ENCODE measurements around the gene SKP2. TPM values are rescaled to one million over a fixed set of nuclear protein-coding genes. Genes with fewer than 3 reads are reported as not detected.

SKP2 gene
- polyA plus RNA-seq (2013, experiment 1 of 2) = 157 TPM
- 157 TPM for polyA plus RNA-seq (2013, experiment 2 of 2)

DNA sequence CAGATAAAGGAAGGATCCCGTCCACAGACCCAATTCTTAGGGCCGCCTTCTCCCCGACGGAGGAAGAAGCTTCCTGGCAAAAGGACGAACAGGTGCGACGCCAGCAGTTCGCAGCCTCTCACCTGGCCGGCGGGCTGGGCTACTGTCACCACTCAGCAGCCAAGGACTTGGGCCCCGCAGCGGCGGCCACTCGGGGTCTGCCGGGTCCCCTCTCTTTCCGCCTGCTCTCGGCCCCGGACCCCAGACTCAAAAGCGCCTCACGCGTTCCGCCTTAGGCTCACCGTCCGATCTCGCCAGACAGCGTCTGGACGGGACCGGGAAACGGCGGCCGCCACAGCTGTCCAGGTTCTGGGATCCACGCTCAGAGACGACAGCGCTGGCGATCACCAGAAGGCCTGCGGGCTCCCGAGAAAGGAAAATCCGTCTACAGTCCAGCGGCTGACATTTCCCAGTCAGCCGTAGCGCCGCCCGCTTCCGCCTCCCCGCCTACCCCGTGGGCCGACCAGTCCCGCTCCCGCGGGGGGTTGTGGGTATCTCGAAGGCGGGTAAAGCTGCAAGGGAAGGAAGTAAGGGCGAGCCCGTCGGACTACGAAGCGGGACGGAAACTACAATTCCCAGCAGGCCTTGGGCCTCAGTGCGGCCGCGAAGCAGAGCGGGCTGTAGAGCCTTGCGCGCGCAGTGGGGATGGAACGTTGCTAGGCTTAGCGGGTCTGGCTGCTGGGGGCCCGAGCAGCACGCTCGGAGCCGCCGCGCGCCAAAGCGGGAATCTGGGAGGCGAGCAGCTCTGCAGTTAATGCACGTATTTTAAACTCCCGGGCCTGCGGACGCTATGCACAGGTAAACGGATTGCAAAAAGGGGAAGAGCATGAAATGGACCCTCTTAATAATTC, at the start of gene SKP2, which contains the start of gene LMBRD2:
TSS of gene SKP2 (plus strand) at position 678 of the 890 bp plus-strand sequence. CDS start at position 830, 152 bp downstream.
TSS of gene LMBRD2 (minus strand) at position 454 of the 890 bp plus-strand sequence. CDS start 8,538 bp downstream, outside the sequence.
- H3K27me3 ChIP-seq (ENCODE audit: insufficient read depth, low read length, poor library complexity) = no peaks in the 10 kb centered on the region
- H3K56ac ChIP-seq (ENCODE audit: low read length) = peak within 1 kb of the TSS; percentile 93
- peaks cover 2% of the 10 kb centered on the region for H3K36me3 ChIP-seq (ENCODE audit: control insufficient read depth, insufficient read depth, low read length)
- H3K27ac ChIP-seq (ENCODE audit: low read depth, low read length) = peak within 1 kb of the TSS; percentile 27
- peak within 1 kb of the TSS; percentile 59 for H3K23ac ChIP-seq (ENCODE audit: low read length)
- WGBS (ENCODE audit: extremely low coverage, insufficient coverage, low lambda C conversion rate) = no CpG with 5 or more reads among the region's 81 CpGs
- H3K79me2 ChIP-seq (ENCODE audit: control insufficient read depth, insufficient read depth, low read length) = peaks cover 29% of the 10 kb centered on the region
- H3K18ac ChIP-seq (ENCODE audit: low read length) = peak within 1 kb of the TSS; percentile 52
- no peak within 1 kb of the TSS for H4K8ac ChIP-seq (ENCODE audit: low read depth, low read length)
- H2BK5ac ChIP-seq (ENCODE audit: low read length) = peak within 1 kb of the TSS; percentile 52
- peak within 1 kb of the TSS; percentile 98 for H3K9ac ChIP-seq (ENCODE audit: low read length)
- H2BK120ac ChIP-seq (ENCODE audit: low read depth, low read length) = no peak within 1 kb of the TSS
- no peak within 1 kb of the TSS for H2BK15ac ChIP-seq (replicated peaks; ENCODE audit: low read depth)
- peak; percentile 99 for DNase-seq
- peaks cover 9% of the 10 kb centered on the region for H3K79me1 ChIP-seq (ENCODE audit: low read length)
- peak within 1 kb of the TSS; percentile 77 for H3K4me2 ChIP-seq (ENCODE audit: low read length)
- H3K4ac ChIP-seq (ENCODE audit: low read depth, low read length) = peak within 1 kb of the TSS; percentile 60
- peaks cover 11% of the 10 kb centered on the region for H3K4me1 ChIP-seq (ENCODE audit: control insufficient read depth, low read depth, low read length)
- H2AK5ac ChIP-seq (ENCODE audit: low read length) = no peak within 1 kb of the TSS
- H4K5ac ChIP-seq (ENCODE audit: low read length) = no peak within 1 kb of the TSS
- H3K4me3 ChIP-seq (ENCODE audit: low read length) = peak within 1 kb of the TSS; percentile 97

DNA sequence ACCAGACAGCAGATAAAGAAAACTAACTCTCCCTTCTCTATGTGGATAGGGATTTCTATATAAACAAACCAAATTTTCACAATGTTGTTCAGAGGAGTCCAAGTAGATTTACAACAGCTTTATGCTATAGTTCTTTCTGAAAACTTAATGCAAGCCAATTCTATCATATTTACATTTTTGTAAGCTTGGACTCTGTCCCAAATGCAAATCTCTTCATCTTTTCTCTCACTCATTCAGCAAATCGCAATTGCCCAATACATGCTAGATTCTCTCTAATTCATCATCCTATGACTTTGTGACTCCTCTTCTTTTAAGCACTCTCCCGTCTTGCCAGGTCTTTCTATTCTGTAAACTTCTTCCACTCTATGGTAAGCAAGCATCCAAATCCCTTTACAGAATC, 46.1 kb upstream of the SKP2 start:
- no peak for DNase-seq
- H4K8ac ChIP-seq (ENCODE audit: low read depth, low read length) = no peak overlapping the region
- no peak overlapping the region for H3K4ac ChIP-seq (ENCODE audit: low read depth, low read length)
- no peak overlapping the region for H2BK15ac ChIP-seq (replicated peaks; ENCODE audit: low read depth)
- H4K5ac ChIP-seq (ENCODE audit: low read length) = no peak overlapping the region
- no peak overlapping the region for H3K18ac ChIP-seq (ENCODE audit: low read length)
- no peak overlapping the region for H2AK5ac ChIP-seq (ENCODE audit: low read length)
- H3K23ac ChIP-seq (ENCODE audit: low read length) = no peak overlapping the region
- no peaks in the 10 kb centered on the region for H3K27me3 ChIP-seq (ENCODE audit: insufficient read depth, low read length, poor library complexity)
- no peaks in the 10 kb centered on the region for H3K4me1 ChIP-seq (ENCODE audit: control insufficient read depth, low read depth, low read length)
- no peak overlapping the region for H3K4me2 ChIP-seq (ENCODE audit: low read length)
- no peak overlapping the region for H2BK120ac ChIP-seq (ENCODE audit: low read depth, low read length)
- H3K36me3 ChIP-seq (ENCODE audit: control insufficient read depth, insufficient read depth, low read length) = no peaks in the 10 kb centered on the region
- H3K4me3 ChIP-seq (ENCODE audit: low read length) = no peak overlapping the region
- no peaks in the 10 kb centered on the region for H3K79me1 ChIP-seq (ENCODE audit: low read length)
- no peak overlapping the region for H3K56ac ChIP-seq (ENCODE audit: low read length)
- no peaks in the 10 kb centered on the region for H3K79me2 ChIP-seq (ENCODE audit: control insufficient read depth, insufficient read depth, low read length)
- H3K9ac ChIP-seq (ENCODE audit: low read length) = no peak overlapping the region
- no peak overlapping the region for H3K27ac ChIP-seq (ENCODE audit: low read depth, low read length)
- WGBS (ENCODE audit: extremely low coverage, insufficient coverage, low lambda C conversion rate) = no CpG with 5 or more reads among the region's 2 CpGs
- no peak overlapping the region for H2BK5ac ChIP-seq (ENCODE audit: low read length)

GRCh38 chr5:36108758-36109460, 43.0 kb upstream of the SKP2 start:
- H3K4me3 ChIP-seq (ENCODE audit: low read length) = no peak overlapping the region

DNA sequence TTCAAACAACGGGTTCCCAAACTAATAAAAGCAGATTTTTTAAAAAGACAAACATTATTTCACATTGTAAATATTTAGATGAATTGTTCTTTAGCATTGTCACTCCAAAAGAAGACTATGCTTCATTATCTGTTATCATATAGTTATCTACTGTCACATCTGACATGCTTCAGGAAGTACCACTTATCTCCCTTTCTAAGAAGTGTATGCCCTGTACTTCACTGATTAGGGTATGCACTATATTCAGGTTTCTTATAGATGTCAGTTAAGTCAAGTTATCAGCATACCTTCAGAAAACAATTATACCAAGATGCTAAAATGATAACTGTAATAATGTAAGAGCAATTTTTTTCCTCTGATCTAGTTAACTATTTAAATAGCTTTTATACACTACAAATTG, 40.7 kb upstream of the SKP2 start:
- H3K27me3 ChIP-seq (ENCODE audit: insufficient read depth, low read length, poor library complexity) = no peaks in the 10 kb centered on the region
- peak; percentile 55 for DNase-seq
- H3K79me2 ChIP-seq (ENCODE audit: control insufficient read depth, insufficient read depth, low read length) = no peaks in the 10 kb centered on the region
- no peak overlapping the region for H3K4me2 ChIP-seq (ENCODE audit: low read length)
- no peak overlapping the region for H4K5ac ChIP-seq (ENCODE audit: low read length)
- H3K4me1 ChIP-seq (ENCODE audit: control insufficient read depth, low read depth, low read length) = no peaks in the 10 kb centered on the region
- H4K8ac ChIP-seq (ENCODE audit: low read depth, low read length) = no peak overlapping the region
- no peak overlapping the region for H3K4ac ChIP-seq (ENCODE audit: low read depth, low read length)
- no CpG with 5 or more reads among the region's 1 CpG for WGBS (ENCODE audit: extremely low coverage, insufficient coverage, low lambda C conversion rate)
- no peak overlapping the region for H3K23ac ChIP-seq (ENCODE audit: low read length)
- H3K18ac ChIP-seq (ENCODE audit: low read length) = no peak overlapping the region
- no peaks in the 10 kb centered on the region for H3K36me3 ChIP-seq (ENCODE audit: control insufficient read depth, insufficient read depth, low read length)
- no peaks in the 10 kb centered on the region for H3K79me1 ChIP-seq (ENCODE audit: low read length)
- H2BK120ac ChIP-seq (ENCODE audit: low read depth, low read length) = no peak overlapping the region
- H2BK5ac ChIP-seq (ENCODE audit: low read length) = no peak overlapping the region
- no peak overlapping the region for H3K56ac ChIP-seq (ENCODE audit: low read length)
- no peak overlapping the region for H2AK5ac ChIP-seq (ENCODE audit: low read length)
- H3K27ac ChIP-seq (ENCODE audit: low read depth, low read length) = no peak overlapping the region
- H3K4me3 ChIP-seq (ENCODE audit: low read length) = no peak overlapping the region
- no peak overlapping the region for H3K9ac ChIP-seq (ENCODE audit: low read length)
- no peak overlapping the region for H2BK15ac ChIP-seq (replicated peaks; ENCODE audit: low read depth)

More at GRCh38 chr5:36108758-36109460, 43.0 kb upstream of the SKP2 start:
- no peaks in the 10 kb centered on the region for H3K27me3 ChIP-seq (ENCODE audit: insufficient read depth, low read length, poor library complexity)
- no peak overlapping the region for H3K4ac ChIP-seq (ENCODE audit: low read depth, low read length)
- H3K79me1 ChIP-seq (ENCODE audit: low read length) = no peaks in the 10 kb centered on the region
- WGBS (ENCODE audit: extremely low coverage, insufficient coverage, low lambda C conversion rate) = no CpG with 5 or more reads among the region's 3 CpGs
- no peak overlapping the region for H3K4me2 ChIP-seq (ENCODE audit: low read length)
- H3K56ac ChIP-seq (ENCODE audit: low read length) = no peak overlapping the region
- no peaks in the 10 kb centered on the region for H3K79me2 ChIP-seq (ENCODE audit: control insufficient read depth, insufficient read depth, low read length)
- H2BK120ac ChIP-seq (ENCODE audit: low read depth, low read length) = no peak overlapping the region
- H3K27ac ChIP-seq (ENCODE audit: low read depth, low read length) = no peak overlapping the region
- no peak overlapping the region for H4K8ac ChIP-seq (ENCODE audit: low read depth, low read length)
- H4K5ac ChIP-seq (ENCODE audit: low read length) = no peak overlapping the region
- H3K4me1 ChIP-seq (ENCODE audit: control insufficient read depth, low read depth, low read length) = no peaks in the 10 kb centered on the region
- H3K18ac ChIP-seq (ENCODE audit: low read length) = no peak overlapping the region
- H3K23ac ChIP-seq (ENCODE audit: low read length) = no peak overlapping the region
- H2BK15ac ChIP-seq (replicated peaks; ENCODE audit: low read depth) = no peak overlapping the region
- H2BK5ac ChIP-seq (ENCODE audit: low read length) = no peak overlapping the region
- no peak for DNase-seq
- H3K9ac ChIP-seq (ENCODE audit: low read length) = no peak overlapping the region
- no peaks in the 10 kb centered on the region for H3K36me3 ChIP-seq (ENCODE audit: control insufficient read depth, insufficient read depth, low read length)
- no peak overlapping the region for H2AK5ac ChIP-seq (ENCODE audit: low read length)

GRCh38 chr5:36125868-36126267, 26.0 kb upstream of the SKP2 start:
- H2BK15ac ChIP-seq (replicated peaks; ENCODE audit: low read depth) = no peak overlapping the region

More at GRCh38 chr5:36125868-36126267, 26.0 kb upstream of the SKP2 start:
- no peak overlapping the region for H2BK5ac ChIP-seq (ENCODE audit: low read length)
- no peak overlapping the region for H3K27ac ChIP-seq (ENCODE audit: low read depth, low read length)
- H3K79me2 ChIP-seq (ENCODE audit: control insufficient read depth, insufficient read depth, low read length) = no peaks in the 10 kb centered on the region
- H4K5ac ChIP-seq (ENCODE audit: low read length) = no peak overlapping the region
- H4K8ac ChIP-seq (ENCODE audit: low read depth, low read length) = no peak overlapping the region
- no peak overlapping the region for H3K4me2 ChIP-seq (ENCODE audit: low read length)
- no peak overlapping the region for H3K4me3 ChIP-seq (ENCODE audit: low read length)
- no peaks in the 10 kb centered on the region for H3K36me3 ChIP-seq (ENCODE audit: control insufficient read depth, insufficient read depth, low read length)
- no peak overlapping the region for H2AK5ac ChIP-seq (ENCODE audit: low read length)
- H3K18ac ChIP-seq (ENCODE audit: low read length) = no peak overlapping the region
- no peaks in the 10 kb centered on the region for H3K79me1 ChIP-seq (ENCODE audit: low read length)
- no peak overlapping the region for H3K56ac ChIP-seq (ENCODE audit: low read length)
- H3K23ac ChIP-seq (ENCODE audit: low read length) = no peak overlapping the region
- no peaks in the 10 kb centered on the region for H3K4me1 ChIP-seq (ENCODE audit: control insufficient read depth, low read depth, low read length)
- no peak for DNase-seq
- H3K9ac ChIP-seq (ENCODE audit: low read length) = no peak overlapping the region
- no peak overlapping the region for H2BK120ac ChIP-seq (ENCODE audit: low read depth, low read length)
- no CpG with 5 or more reads among the region's 1 CpG for WGBS (ENCODE audit: extremely low coverage, insufficient coverage, low lambda C conversion rate)
- H3K27me3 ChIP-seq (ENCODE audit: insufficient read depth, low read length, poor library complexity) = no peaks in the 10 kb centered on the region
- H3K4ac ChIP-seq (ENCODE audit: low read depth, low read length) = no peak overlapping the region
